ENCODE measurements around the gene PSMB8.

The PSMB8 gene

GRCh38 chr6:32799168-32799567 lies 44.7 kb downstream of the PSMB8 start:
- DNase-seq (ENCODE audit: extremely low read depth in 1 of 2, low read depth in 1 of 2) = no peak

- peak; percentile 25 to 39 for DNase-seq (ENCODE audit: extremely low read depth in 1 of 2, low read depth in 1 of 2)
Observed at GRCh38 chr6:32796848-32797776, 46.7 kb downstream of the PSMB8 start.

GRCh38 chr6:32794510-32794909 lies 49.3 kb downstream of the PSMB8 start:
- no peak for DNase-seq (ENCODE audit: extremely low read depth in 1 of 2, low read depth in 1 of 2)

GRCh38 chr6:32792901-32793435 lies 50.9 kb downstream of the PSMB8 start:
- DNase-seq (ENCODE audit: extremely low read depth in 1 of 2, low read depth in 1 of 2) = no peak
